Breast epithelium (tissue), 3 donors: Measurements from ENCODE around the gene NPEPPS.

Experiments used
- POLR2A ChIP-seq: fragments of 450-650 bp; IDR thresholded peaks from one replicate; pipeline ENCODE4 v1.6.1; 2016; ENCODE audit warnings: antibody characterized with exemption, mild to moderate bottlenecking, moderate library complexity
- POLR2AphosphoS5 ChIP-seq, 3 donors: sonication (generic); formaldehyde crosslinking; IDR thresholded peaks; one replicate each; pipeline ENCODE4 v1.6.1; 2017; ENCODE audit warnings: antibody characterized with exemption in 3 of 3

GRCh38 chr17:47649972-47650524 lies 119.1 kb downstream of the NPEPPS start:
- TF ChIP-seq POLR2A (no peak), POLR2AphosphoS5 (IDR thresholded peaks at IDR 0.05) (no peak)
